ENCODE results near the gene TMEM51.

Gene TMEM51

DNA sequence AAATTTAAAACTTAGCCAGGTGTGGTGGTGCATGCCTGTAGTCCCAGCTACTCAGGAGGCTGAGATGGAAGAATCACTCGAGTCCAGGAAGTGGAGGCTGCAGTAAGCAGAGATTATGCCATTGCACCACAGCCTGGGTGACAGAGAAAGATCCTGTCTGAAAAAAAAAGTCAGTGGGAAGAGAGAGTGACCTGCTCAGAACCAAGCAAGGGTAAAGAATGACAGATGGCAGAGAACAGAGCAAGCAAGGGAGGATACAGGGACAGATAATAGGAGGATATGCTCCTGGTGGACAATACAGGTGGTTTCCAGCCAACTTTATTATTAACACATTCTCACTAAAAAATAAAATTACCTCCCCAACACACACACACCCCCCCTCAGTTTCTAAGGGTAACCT is 4.6 kb upstream of the TMEM51 start:
- TF ChIP-seq, protein P1, sequence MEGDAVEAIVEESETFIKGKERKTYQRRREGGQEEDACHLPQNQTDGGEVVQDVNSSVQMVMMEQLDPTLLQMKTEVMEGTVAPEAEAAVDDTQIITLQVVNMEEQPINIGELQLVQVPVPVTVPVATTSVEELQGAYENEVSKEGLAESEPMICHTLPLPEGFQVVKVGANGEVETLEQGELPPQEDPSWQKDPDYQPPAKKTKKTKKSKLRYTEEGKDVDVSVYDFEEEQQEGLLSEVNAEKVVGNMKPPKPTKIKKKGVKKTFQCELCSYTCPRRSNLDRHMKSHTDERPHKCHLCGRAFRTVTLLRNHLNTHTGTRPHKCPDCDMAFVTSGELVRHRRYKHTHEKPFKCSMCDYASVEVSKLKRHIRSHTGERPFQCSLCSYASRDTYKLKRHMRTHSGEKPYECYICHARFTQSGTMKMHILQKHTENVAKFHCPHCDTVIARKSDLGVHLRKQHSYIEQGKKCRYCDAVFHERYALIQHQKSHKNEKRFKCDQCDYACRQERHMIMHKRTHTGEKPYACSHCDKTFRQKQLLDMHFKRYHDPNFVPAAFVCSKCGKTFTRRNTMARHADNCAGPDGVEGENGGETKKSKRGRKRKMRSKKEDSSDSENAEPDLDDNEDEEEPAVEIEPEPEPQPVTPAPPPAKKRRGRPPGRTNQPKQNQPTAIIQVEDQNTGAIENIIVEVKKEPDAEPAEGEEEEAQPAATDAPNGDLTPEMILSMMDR (IDR thresholded peaks at IDR 0.05; ENCODE audit: low read depth, low read length), result no peak
- no peak overlapping the region for H3K4me3 ChIP-seq (ENCODE audit: low read depth, low read length)

DNA sequence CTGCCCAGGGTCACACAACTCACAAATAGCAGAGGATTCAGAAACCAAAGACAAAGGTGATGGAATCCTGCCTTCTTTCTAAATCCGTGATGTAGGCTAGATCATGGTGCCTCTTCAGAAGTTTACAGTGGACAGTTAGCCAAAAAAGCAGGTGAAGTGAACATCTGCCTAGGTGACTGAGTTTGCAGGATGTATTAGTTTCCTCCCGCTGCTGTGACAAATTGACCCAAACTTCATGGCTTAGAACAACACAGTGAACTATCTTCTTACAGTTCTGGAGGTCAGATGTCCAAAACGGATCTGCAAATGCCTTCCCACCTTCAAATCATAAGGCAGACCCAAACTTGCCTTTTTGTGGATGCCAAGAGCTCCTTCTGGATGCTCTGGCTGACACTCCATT is 3.2 kb upstream of the TMEM51 start:
- no peak overlapping the region for H3K4me3 ChIP-seq (ENCODE audit: low read depth, low read length)
- TF ChIP-seq, protein P1 (IDR thresholded peaks at IDR 0.05; ENCODE audit: low read depth, low read length), result no peak

DNA sequence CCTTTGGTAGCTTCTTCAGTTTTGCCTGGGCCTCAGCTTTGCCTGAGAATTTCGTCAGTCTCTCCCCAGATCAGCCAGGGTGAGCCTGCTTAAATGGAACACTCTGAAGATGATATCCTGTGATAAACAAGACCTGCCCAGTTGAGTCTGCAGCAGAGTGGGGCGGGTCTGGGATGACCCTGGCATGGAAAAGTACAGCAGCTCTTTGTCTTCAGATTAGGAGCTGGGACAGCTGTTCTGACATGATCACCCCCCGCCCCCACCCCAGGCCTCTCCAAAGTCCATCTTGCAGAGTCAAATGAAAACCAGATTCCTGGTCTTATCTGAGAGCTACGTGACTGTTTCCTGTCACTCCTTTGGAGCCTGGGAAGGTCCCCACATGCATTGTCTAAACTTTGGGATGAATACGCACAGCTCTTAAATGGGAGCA is 2.2 kb upstream of the TMEM51 start:
- TF ChIP-seq, protein P1 (IDR thresholded peaks at IDR 0.05; ENCODE audit: low read depth, low read length), result no peak
- H3K4me3 ChIP-seq (ENCODE audit: low read depth, low read length), result no peak overlapping the region

DNA sequence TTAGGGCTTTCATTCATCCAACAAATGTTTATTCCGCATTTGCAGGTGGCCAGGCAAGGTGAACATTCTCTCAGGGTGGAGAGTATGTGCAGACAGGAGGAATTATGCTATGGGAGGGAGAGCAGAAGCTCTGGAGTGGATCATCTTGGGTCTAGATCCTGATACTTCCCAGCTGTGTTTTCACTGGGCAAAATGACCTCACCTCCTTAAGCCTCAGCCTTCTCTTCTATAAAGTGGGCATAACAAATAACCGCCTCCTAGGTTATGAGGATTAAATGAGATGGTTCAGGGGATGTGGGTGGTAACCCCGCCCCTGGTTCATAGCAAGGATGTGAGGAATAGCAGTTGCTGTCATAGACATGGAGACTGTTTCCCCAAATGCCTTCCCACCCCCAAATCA is 1.7 kb upstream of the TMEM51 start:
- H3K4me3 ChIP-seq (ENCODE audit: low read depth, low read length), result no peak overlapping the region
- TF ChIP-seq, protein P1 (IDR thresholded peaks at IDR 0.05; ENCODE audit: low read depth, low read length), result no peak

DNA sequence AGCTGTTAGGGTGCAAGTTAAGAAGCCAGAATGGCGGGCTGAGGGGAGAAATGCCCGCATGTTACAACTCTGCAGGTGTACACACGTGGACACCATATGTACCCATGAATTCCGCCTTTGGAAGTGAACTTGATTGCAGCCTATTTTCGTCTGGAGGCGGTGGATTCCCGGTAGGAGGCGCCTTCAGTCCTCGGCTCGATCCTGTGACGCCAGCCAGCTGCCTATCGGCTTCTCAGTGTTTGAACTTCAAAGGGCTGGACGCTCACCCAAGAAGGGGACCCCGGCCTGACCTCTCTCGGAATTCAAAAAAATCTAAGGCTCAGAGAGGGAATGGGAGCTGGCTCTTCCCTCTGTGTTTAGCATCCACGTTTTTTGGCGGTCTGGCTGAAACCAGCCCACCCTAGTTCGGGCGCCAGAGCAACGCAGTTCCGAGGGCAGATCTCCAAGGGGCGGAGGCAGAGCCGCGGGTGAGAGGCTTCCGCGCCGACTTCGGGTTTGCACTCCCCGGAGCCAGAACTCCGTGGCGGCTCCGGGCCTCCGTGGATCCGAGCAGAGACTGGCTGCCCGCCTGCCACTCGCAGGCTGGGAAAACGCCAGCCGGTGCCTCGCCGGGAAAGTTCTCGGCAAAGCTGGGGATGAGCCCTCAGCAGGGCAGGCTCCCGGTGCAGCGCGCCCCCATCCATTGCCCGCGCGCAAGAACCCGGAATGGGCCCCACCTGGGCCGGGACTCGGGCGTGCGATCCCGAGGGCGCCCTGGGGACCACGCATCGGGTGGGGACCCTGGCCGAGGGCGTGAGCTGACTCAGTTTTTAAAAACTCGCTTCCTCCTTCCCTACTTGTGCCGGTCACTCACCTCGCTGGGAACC is 996 bp upstream of the TMEM51 start:
- TF ChIP-seq, protein P1 (IDR thresholded peaks at IDR 0.05; ENCODE audit: low read depth, low read length), result peak; percentile 82
- H3K4me3 ChIP-seq (ENCODE audit: low read depth, low read length), result peak overlapping the region; percentile 75

DNA sequence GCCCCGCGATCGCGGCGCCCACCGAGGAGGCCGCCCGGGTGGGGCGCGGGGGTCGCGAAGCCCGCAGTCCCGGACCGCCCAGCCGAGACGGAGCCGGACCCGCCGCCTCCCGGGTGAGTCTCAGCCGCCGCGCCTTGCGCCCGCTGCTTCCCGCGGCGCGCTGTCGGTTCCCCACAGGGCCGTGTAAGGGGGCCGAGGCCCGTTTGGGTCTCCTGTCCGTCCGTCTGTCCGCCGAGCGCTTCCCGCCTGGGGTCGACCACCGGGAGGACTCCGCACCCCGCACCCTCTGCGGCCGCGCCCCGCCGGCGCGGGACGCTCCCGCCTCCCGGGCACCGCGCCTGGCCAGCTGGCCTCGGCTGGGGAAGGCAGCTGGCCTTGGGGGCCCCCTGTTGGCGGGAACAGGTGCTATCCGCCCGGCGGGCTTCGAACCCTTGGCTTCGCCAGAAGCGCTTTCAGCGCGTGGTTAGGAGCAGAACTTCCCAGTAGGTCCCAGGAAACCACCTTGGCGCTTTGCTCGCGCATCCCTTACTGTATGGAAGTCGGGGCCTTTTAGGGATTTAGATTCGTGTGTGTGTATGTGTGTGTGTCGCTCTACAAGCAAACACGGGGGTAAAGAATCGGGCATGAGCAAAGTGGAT is 414 bp downstream of the TMEM51 start:
- TF ChIP-seq, protein P1 (IDR thresholded peaks at IDR 0.05; ENCODE audit: low read depth, low read length), result peak; percentile 73
- peak overlapping the region; percentile 75 for H3K4me3 ChIP-seq (ENCODE audit: low read depth, low read length)

DNA sequence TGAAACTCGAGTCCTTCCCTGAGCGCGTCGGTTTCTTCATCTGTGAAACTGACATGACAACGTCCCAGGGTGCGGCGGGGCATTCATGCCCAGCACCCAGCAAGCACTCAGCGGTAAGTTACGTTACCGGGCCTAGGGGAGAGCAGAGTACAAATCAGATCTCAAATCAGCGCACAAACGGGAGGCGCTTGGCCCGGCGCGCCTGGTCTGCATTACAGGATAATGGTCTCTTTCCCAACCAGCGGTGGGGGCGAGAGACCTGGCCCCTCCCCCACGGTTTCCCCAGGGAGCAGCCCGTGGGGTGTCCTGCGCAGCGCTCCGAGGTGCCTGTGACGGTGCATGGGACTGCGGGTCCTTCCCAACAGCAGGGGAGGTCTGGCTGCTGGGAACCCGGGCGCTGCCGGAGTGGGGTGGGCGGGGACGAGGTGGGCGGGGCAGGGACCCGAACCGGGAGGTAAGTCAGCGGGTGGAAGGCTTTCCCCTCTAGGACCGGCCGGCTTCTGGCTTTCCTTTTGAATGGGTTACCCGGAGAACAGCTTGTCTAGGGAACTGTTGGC is 1.0 kb downstream of the TMEM51 start:
- TF ChIP-seq, protein P1 (IDR thresholded peaks at IDR 0.05; ENCODE audit: low read depth, low read length), result no peak
- peak overlapping the region; percentile 75 for H3K4me3 ChIP-seq (ENCODE audit: low read depth, low read length)

Measured in WI38 (cell line).